Kasumi-1 (cell line): ENCODE measurements around the gene ACSBG1.

Experiments
- DNase-seq, 2 experiments: peaks; one replicate each; lab custom pipeline; 2025; lab: John Stamatoyannopoulos, UW

The ACSBG1 gene

DNA sequence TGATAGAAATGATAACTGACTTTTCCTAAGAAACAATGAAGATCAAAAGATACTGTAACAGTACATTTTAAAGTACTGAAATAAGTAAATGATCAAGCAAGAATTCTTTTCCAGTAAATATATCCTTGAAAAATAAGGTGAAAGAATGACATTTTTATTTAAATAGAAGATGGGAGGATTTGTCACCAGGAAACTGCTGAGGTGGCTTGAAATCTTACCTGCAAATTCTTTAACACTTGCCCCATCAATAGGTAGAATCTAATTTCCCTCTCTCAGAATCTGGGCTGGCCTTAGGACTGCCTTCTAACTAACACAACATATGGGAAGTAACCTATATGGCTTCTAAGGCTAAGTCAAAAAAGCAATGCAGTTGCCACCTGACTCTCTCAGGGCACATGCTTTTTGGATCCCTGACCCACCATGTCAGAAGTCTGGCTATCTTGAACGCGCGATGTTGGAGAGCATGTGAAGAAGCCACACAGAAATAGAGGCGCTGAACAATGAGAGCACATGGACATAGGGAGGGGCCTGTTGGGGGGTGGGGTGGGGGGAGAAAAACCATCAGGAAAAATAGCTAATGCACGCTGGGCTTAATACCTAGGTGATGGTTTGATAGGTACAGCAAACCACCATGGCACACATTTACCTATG, 11.5 kb downstream of the ACSBG1 start:
- no peak for DNase-seq

- no peak for DNase-seq
Observed at GRCh38 chr15:78220713-78221112, 13.7 kb downstream of the ACSBG1 start.

GRCh38 chr15:78216276-78217104, 17.9 kb downstream of the ACSBG1 start:
- no peak for DNase-seq

DNA sequence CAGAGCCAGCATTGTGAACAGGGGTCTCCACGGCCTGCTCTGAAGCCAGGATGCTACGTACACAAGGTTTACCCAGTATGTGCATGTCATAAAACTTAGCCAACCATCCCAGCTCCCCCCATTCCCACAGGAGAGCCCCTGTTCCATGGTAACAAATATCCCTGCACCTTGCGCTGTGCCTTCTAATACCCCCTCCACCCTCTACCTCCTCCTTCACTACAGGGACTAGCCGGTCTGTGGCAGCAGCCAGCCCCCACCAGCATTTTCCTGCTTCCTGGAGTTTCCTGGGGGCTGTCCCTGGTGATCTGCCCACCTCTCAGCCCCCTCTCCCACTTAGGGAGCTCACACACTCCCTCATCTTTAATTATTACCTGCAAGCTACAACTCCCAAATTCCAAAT, 20.4 kb downstream of the ACSBG1 start:
- no peak for DNase-seq

GRCh38 chr15:78213425-78213750, 21.0 kb downstream of the ACSBG1 start:
- no peak for DNase-seq

- DNase-seq, result no peak
Observed at GRCh38 chr15:78212546-78213424, 21.6 kb downstream of the ACSBG1 start.

DNA sequence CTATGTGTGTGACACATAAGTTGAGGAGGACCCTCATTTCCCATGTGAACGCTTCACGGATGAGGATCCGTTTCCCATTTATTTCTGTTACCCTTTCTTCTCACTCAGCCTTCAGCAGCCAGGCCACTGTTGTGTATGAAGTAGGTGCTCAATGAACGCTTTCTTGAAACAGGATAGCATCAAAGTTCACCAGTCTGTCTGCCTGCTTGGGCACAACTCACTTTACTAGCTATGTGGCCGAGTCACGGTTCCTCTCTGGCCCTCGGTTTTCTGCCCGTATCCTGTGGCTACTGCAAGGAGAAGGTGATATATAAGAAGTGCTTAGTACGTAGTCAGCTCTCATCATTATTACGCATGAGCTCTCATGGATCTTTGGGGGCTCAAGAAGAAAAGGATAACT, 22.4 kb downstream of the ACSBG1 start:
- no peak for DNase-seq

- no peak for DNase-seq
Observed at GRCh38 chr15:78211189-78211921, 23.0 kb downstream of the ACSBG1 start.

- no peak for DNase-seq
Observed at GRCh38 chr15:78210349-78210717, 24.0 kb downstream of the ACSBG1 start.

DNA sequence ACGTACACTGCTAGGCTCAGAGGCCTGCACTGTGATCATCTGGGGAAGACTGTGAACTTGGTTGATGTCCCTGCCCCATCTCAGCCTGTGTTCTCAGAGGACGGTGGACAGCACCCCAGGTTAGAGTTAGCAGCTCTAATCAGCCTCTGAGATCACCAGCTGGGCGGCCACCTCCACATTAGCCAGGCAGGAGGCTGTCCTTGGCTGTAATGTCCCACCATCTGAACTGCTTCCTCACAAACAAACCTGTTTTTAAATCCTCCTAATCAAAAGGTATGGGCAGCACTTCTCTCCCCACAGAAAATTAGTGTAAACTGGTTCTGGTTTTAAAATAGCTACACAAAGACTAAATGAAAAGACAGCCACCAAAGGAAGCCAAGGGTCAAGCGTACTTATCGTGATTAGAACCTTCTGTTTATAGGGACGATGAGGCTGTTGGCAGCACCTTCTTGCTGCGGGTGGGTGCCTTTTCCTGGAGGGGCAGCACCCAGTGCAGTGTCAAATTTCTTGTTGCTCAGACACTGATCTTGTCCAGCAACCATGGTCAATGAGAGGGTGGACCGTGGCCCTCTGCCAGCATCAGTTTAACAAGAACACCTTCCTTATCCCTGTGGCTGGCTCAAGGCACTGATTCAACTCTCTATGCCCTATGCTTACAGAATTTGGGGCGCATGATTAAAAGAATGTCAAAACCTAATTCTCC, 24.6 kb downstream of the ACSBG1 start:
- no peak for DNase-seq

DNA sequence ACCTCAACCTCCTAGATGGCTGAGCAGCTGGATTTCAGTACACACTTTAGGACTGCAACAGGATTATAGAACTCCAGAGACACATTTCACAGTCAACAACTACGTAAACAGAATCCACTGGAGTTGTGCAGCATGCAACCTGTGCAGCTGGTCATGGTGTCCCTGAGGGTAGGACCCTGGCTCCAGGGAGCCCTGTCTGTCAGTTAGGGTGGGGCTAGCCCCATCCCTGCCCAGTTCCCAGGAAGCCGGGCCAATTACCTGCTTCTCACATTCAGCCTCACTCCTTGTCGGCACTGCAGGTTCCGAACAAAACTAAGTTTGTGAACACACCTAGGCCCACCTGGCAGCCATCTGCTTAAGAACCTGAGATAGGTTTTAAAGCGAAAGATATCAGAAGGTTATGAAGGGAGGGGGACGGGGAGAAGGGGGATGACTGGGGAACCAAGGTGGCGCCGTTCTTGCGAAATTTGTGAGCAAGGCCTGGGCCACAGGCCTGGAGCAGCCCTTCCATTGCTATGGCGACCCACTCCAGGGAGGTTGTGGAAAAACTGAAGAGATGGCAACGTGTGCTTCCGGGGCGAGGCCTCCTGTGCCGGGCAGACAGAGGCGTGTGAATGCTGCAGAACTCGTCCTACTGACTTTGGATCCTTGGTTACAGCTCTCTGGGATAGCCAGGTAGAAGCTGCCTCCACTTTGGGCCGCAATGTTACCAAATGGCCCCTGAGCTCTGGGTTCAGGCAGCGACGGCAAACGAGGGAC, 25.3 kb downstream of the ACSBG1 start:
- DNase-seq, result no peak

- no peak for DNase-seq
Observed at GRCh38 chr15:78208341-78208844, 26.0 kb downstream of the ACSBG1 start.

DNA sequence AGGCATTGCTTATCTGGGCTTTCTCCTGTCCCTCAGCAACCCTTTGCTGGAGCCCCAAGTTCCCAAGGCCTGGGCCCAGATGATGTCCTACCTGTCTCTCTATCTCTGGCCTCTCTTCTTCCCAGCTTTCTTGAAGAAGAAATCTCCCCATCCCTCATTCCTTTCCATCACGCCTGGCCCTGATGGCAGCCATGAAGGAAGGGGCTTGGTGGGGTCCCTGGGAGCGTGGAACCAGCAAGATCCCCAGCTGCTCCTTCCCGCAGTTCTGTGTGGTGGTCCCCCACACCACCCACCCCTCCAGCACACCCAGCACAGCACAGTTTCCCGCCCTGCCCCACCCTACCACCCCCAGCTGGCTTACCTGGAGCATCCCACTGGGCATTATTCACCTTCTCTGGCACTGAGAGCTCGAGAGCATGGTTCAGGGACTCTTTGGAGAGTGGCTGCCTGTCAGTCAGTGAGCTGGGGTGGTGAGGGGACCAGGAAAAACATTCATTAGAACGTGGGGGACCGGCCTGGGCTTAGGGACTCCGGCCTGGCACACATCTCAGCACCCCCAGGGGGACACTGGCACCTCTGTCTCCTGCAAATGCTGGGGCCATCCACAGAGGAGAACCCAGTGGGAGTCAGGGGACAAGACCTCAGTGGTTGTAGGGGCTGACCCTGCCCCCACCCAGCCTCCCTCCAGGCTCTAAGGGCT, 26.6 kb downstream of the ACSBG1 start:
- no peak for DNase-seq

DNA sequence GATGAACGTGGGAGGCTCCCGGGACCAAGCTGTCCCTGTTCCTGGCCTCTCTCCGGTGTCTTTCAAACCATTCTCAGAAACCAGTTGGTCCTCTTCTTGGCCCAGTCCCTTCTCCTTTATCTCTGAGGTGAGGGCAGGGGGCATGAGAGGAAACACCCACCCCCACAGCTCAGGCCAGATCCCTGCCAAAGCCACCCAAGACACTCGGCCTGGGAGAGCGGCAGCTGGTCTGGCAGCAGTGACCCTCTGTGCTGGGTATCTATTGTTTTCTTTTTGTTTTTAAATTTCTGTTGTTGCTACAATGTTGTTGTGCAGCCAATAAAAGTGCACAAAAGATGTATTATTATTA, 27.3 kb downstream of the ACSBG1 start:
- no peak for DNase-seq

DNA sequence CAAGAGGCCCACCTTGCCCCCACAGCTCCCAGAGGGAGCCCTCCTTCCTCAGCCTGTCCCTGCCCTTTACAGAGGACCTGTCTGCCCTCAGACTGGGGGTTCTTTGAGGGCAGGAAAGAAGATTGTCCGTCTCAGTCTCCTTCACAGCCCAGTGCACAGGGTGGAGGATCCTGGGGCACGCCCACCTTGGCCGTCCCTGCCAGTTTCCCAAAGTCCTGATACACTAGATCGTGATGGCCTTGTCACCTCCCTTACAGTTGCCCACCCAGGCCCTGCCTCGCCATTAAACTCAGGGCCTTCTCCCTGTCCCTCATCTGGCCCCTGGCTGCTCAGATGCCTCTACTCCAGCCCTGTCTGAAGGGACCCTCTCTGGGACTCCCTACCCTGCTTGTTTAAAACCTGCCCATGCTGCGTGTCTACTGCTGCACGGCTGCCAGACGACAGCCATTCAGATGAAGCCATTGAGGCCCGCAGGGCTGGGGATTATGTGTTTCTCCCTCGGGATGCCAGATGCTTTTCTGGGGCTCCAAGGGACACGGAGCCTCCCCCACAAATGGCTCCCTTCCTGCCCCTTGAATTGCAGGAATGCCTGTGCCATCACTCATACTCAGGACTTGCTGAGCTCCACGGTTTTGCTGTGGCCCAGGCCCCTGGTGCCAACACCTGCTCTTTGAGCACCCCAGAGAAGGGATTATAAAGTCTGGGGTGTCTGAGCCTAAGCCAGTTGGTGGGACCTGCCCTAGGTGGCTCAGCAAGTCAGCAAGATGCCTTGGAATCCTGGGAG, 27.8 kb downstream of the ACSBG1 start:
- no peak for DNase-seq

- DNase-seq, result no peak
Observed at GRCh38 chr15:78205856-78206255, 28.5 kb downstream of the ACSBG1 start.

- DNase-seq, result no peak
Observed at GRCh38 chr15:78205337-78205736, 29.0 kb downstream of the ACSBG1 start.

GRCh38 chr15:78204351-78205309, 29.7 kb downstream of the ACSBG1 start:
- no peak for DNase-seq
